ENCODE results near the gene GBGT1. TPM values are rescaled to one million over a fixed set of nuclear protein-coding genes. Genes with fewer than 3 reads are reported as not detected.
A peak's percentile ranks its signal among the peaks of the same experiment; 100 is the strongest.

Gene GBGT1
- total RNA-seq, 2 donors from 2014 or later = 15.5 to 16.8 TPM

- no peak for DNase-seq (ENCODE audit: low spot score)
- Histone ChIP-seq H3K4me1 (peaks cover 0 to 24% of the 10 kb centered on the region in 2 donors), H3K9me3 (no peaks in the 10 kb centered on the region), H3K4me3 (no peak overlapping the region), H3K27ac (no peak overlapping the region), H3K36me3 (peaks cover 3% of the 10 kb centered on the region), H3K27me3 (no peaks in the 10 kb centered on the region)
- TF ChIP-seq, protein P1, sequence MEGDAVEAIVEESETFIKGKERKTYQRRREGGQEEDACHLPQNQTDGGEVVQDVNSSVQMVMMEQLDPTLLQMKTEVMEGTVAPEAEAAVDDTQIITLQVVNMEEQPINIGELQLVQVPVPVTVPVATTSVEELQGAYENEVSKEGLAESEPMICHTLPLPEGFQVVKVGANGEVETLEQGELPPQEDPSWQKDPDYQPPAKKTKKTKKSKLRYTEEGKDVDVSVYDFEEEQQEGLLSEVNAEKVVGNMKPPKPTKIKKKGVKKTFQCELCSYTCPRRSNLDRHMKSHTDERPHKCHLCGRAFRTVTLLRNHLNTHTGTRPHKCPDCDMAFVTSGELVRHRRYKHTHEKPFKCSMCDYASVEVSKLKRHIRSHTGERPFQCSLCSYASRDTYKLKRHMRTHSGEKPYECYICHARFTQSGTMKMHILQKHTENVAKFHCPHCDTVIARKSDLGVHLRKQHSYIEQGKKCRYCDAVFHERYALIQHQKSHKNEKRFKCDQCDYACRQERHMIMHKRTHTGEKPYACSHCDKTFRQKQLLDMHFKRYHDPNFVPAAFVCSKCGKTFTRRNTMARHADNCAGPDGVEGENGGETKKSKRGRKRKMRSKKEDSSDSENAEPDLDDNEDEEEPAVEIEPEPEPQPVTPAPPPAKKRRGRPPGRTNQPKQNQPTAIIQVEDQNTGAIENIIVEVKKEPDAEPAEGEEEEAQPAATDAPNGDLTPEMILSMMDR (IDR thresholded peaks at IDR 0.05) = no peak
Measured at GRCh38 chr9:133158695-133159094, 5.0 kb downstream of the GBGT1 start.

DNA sequence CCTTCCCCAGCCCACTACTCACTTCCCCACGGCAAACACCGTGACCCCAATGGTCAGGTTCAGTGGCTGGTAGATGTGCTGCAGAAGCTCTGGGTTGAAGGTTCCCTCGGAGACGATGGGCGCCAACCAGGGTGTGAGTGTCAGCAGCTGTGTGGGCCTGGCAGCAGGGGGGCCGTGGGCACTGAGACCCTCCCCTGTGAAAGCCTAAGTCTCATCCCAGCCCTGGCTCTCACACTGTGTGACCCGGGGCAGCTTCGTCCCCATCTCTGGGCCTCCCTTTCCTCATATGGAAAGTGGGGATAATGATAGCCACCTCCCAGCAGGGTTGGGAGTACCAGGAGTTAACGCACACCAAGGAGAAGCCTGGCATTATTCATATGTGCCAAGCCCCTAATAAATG, 8.6 kb downstream of the GBGT1 start:
- Histone ChIP-seq H3K36me3 (peaks cover 3% of the 10 kb centered on the region), H3K4me1 (no peaks in the 10 kb centered on the region), H3K27me3 (no peaks in the 10 kb centered on the region), H3K27ac (no peak overlapping the region), H3K4me3 (no peak overlapping the region), H3K9me3 (no peaks in the 10 kb centered on the region)
- TF ChIP-seq, protein P1 (IDR thresholded peaks at IDR 0.05) = no peak
- DNase-seq (ENCODE audit: low spot score) = no peak

DNA sequence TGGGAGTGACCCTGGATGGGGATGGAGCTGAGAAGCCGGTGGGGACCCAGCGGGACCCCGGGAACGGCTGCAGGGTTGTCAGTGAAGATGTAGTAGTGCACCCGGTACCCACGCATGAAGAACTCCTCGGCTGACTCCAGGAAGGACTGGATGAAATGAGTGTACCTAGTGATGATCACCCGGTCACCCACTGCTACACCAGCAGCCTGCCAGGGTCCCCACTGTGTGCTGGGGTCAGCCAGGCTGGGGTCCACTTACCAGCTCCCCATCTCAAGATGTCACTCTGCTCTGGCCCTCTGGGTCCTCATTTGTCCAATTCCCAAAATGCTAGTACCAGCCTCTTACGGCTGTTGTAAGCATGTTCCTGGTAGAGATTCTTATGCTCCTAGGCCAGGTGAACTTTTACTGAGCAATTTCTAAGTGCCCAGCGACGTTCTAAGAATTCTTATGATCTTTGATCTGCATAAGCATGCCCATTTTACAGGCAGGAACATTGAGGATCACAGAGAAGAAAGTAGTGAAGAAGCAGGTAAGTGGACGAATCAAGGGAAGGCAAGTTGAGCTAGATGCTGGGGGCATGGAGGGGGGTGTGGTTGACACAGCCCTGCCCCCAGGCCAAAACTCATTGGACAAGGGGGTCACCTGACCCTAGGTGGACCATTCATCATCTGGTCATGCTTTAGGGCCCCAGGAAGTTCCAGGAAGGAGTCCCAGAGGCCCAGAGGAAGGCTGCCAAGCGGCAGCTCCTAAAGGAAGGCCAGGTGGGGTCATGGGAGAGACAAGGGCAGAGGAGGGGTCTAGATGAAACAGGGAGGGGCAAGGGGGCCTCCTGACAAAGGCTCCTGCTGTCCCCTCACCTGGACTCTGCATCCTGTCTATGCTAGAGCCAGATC, 9.4 kb downstream of the GBGT1 start:
- no peak for DNase-seq (ENCODE audit: low spot score)
- Histone ChIP-seq H3K27me3 (no peaks in the 10 kb centered on the region), H3K4me3 (no peak overlapping the region), H3K9me3 (no peaks in the 10 kb centered on the region), H3K27ac (no peak overlapping the region), H3K36me3 (peaks cover 2% of the 10 kb centered on the region), H3K4me1 (peaks cover 0 to 6% of the 10 kb centered on the region in 2 donors)
- TF ChIP-seq, protein P1 (IDR thresholded peaks at IDR 0.05) = no peak

DNA sequence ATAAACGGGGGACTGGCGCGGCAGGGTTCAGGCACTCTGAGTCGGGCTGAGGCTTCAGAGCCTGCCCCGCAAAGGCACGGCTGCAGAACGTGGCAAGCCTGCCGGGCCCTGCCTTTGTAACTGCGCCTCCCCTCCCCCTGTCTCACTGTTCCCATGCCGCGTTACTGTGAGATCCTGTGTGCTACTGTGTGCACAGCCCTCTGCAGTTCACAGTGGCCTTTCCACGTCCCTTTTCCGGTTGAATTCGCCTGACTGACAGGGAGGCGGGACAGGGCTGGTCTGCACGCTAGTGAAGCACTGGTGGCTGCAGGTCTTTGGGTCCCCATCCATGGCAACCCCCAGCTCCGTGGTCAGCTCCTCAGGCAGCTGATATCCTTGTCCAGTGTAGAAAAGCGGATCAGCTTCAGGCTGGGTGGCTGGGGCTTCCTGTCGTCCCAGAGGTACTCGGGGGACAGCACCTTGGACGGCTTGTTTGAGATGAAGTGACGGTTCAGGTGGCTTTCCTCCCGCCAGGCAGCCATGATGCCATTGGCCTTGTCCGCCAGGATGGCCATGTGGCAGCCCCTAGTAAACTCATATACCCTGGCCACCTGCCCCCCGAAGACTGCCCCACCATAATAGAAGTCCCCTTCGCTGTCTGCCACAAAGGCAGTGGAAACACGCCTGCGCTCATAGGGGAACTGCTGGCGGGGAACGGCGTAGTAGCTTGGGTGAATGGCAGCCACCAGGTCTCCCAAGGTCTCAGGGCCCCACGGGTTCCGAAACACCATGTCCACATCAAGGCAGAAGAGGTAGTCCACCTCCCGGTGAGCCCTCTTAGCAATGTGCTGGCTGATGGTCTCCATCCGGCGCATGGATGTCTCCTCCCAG, 10.3 kb downstream of the GBGT1 start:
- no peak overlapping the region for H3K4me3 ChIP-seq
- H3K36me3 ChIP-seq = no peaks in the 10 kb centered on the region
- H3K9me3 ChIP-seq = no peaks in the 10 kb centered on the region
- no peaks in the 10 kb centered on the region for H3K27me3 ChIP-seq
- H3K27ac ChIP-seq = no peak overlapping the region
- peaks cover 0 to 9% of the 10 kb centered on the region in 2 donors for H3K4me1 ChIP-seq
- no peak for DNase-seq (ENCODE audit: low spot score)
- TF ChIP-seq, protein P1 (IDR thresholded peaks at IDR 0.05) = no peak

DNA sequence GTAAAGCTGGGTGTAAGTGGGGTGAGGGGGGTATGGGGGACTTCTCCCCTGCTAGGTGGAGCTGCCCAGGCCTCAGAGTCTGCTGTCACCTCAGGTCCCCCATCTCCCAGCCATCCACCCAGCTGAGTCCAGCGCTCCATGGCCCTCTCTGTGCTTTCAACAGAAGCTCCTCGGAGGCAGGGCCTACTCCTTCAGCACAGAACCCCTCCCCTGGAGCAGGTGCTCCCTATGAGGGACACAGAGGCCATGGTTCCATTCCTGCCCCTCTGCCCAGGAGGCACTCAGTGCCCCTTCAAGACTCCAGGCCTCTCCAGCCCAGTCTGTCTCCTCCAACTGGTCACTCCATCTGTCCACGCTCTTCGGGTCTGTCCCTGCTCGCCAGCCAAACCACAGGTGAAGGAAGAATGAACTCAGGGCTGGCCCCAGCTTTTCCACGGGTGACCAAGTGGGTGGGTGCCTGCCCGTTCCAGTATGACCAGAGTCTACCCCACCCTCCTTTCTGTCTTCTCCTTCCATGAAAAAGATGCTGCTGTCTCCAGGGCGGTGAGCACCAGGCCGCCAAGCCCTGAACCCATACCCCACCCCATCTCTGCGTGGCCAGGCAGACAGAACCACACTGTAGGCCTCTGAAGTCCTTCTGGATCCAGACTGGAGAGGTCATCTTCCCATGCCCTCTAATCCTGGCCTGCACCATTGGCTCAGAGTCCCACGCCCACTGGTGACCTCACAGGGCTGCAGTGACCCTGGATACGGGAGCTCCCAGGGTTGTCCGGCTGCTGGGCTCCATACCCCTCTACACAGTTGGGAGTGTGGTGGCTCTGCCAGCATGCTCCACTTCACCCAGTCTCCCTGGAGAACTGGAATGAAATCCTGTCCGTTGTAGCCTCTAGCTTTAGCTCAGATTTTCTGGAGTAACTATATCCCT, 11.9 kb downstream of the GBGT1 start:
- H3K27me3 ChIP-seq = no peaks in the 10 kb centered on the region
- TF ChIP-seq, protein P1 (IDR thresholded peaks at IDR 0.05) = no peak
- H3K4me1 ChIP-seq = peaks cover 0 to 24% of the 10 kb centered on the region in 2 donors
- H3K9me3 ChIP-seq = no peaks in the 10 kb centered on the region
- DNase-seq (ENCODE audit: low spot score) = no peak
- H3K27ac ChIP-seq = peak overlapping the region in 1 of 2 donors; percentile 3
- H3K36me3 ChIP-seq = no peaks in the 10 kb centered on the region
- no peak overlapping the region for H3K4me3 ChIP-seq
